ENCODE measurements around the gene RANBP1.

The RANBP1 gene

DNA sequence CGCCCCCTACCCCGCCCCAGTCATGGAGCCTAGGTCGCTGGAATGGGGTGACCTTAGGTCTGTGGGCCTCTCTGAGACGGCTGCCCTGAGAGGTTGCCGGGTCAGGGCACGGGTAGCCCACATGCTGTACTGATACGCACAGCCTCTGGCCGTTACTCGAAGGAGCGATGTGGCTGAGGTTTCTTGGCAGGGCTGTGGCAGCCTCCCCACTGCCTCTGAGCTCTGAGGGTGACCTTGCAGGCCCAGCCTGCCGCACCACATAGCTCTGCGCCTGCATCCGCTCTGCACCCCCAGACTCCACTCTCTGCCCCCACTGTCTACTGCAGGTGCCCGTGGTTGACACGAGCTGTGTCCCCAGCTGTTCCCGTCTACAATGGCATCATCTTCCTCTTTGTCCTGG is 23.0 kb downstream of the RANBP1 start:
- no peak for DNase-seq

DNA sequence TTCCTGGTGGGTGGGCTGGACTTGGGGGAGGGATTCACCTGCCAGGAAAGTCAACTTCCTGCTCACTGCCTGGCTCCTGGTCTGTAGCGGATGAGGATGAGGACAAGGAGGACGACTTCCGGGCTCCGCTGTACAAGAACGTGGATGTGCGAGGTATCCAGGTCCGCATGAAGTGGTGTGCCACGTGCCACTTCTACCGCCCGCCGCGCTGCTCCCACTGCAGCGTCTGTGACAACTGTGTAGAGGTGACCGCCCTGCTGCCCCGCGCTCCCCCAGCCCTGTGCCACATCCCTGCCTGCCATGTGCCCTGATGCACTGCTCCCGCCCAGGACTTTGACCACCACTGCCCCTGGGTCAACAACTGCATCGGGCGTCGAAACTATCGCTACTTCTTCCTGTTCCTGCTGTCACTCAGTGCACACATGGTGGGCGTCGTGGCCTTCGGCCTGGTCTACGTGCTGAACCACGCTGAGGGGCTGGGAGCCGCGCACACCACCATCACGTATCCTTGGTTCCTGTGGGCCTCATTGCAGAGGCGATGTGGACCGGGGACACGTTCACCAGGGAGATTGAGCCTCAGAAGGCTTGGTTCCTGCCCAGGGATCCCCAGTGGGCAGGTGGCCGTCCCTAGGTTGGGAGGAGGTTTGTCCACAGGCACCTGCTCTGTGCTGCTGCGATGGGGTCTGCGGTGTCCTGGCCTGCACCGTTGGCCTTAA is 23.6 kb downstream of the RANBP1 start:
- DNase-seq: no peak

DNA sequence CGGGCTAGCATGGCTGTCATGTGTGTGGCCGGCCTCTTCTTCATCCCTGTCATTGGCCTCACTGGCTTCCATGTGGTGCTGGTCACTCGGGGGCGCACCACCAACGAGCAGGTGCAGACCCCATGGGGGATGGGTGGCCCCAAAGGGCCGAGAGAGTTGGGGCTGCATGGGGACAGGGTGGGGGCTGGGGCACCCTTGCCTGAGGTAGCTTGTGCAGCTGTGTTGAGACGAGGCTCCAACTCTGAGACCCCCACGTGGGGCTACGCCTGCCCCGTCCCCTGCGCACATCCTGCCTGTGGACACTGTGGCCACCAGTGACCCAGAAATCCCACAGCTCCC is 24.2 kb downstream of the RANBP1 start:
- no peak for DNase-seq

DNA sequence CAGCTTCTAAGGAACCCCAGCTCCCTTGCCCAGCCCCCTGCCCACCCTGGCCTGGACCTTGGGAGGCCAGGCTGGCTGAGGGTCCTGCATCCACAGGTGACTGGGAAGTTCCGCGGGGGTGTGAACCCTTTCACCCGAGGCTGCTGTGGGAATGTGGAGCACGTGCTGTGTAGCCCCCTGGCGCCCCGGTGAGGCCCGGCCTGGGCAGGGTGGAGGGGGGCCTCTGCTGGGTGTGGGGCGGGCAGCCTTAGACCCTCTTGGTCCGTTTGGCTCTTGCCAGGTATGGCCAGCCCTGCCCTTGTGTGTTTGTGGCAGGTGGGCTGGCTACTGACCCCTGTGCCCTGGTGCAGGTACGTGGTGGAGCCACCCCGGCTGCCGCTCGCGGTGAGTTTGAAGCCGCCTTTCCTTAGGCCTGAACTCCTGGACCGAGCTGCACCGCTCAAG is 24.6 kb downstream of the RANBP1 start:
- no peak for DNase-seq

DNA sequence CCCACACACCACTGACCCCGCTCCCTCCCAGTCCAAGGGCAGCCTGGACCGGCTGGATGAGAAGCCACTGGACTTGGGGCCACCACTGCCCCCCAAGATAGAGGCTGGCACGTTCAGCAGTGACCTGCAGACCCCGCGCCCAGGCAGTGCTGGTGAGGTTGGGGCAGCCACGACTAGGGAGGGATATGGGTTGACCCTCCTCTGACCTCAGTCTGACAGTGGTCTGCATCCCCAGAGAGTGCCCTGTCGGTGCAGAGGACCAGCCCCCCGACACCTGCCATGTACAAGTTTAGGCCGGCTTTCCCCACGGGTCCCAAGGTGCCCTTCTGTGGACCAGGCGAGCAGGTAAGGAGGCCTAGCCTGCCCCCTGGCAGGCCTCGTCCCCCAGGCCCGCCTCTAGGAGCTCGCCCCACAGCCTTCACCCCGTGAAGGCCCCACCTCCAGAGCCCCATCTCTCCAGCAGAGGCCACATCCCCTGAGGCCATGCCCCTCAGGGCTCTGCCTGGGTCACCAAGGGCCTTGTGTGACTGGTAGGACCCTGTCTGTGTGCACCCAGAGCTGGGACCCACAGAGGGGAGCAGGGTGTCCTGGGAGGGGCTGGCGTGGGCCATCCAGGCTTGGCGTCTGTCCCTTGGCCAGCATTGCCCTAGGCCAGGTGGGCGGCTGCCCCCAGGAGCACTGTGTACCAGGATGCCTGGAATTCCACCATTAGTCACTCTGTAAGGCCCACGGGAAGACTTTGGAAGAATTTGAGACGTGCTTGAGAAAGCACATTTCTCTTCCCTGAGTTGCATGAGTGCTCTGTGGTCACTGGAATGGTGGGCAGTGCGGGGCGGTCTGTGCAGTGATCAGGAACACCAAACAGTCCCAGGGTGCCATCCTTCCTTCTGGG is 25.5 kb downstream of the RANBP1 start:
- no peak for DNase-seq

DNA sequence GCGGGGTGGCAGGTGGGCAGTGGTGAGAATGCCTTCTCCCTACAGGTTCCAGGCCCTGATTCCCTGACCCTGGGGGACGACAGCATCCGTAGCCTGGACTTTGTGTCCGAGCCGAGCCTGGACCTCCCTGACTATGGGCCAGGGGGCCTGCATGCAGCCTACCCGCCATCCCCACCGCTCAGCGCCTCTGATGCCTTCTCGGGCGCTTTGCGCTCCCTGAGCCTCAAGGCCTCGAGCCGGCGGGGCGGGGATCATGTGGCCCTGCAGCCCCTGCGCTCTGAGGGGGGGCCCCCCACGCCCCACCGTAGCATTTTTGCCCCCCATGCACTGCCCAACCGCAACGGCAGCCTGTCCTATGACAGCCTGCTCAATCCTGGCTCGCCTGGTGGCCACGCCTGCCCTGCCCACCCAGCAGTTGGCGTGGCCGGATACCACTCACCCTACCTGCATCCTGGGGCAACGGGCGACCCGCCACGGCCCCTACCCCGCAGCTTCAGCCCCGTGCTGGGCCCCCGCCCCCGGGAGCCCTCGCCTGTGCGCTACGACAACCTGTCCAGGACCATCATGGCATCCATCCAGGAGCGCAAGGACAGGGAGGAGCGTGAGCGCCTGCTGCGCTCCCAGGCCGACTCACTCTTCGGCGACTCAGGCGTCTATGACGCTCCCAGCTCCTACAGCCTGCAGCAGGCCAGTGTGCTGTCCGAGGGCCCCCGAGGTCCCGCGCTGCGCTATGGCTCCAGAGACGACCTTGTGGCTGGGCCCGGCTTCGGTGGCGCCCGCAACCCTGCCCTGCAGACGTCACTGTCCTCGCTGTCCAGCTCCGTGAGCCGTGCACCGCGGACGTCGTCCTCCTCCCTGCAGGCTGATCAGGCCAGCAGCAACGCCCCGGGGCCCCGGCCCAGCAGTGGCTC is 27.1 kb downstream of the RANBP1 start:
- DNase-seq: no peak

DNA sequence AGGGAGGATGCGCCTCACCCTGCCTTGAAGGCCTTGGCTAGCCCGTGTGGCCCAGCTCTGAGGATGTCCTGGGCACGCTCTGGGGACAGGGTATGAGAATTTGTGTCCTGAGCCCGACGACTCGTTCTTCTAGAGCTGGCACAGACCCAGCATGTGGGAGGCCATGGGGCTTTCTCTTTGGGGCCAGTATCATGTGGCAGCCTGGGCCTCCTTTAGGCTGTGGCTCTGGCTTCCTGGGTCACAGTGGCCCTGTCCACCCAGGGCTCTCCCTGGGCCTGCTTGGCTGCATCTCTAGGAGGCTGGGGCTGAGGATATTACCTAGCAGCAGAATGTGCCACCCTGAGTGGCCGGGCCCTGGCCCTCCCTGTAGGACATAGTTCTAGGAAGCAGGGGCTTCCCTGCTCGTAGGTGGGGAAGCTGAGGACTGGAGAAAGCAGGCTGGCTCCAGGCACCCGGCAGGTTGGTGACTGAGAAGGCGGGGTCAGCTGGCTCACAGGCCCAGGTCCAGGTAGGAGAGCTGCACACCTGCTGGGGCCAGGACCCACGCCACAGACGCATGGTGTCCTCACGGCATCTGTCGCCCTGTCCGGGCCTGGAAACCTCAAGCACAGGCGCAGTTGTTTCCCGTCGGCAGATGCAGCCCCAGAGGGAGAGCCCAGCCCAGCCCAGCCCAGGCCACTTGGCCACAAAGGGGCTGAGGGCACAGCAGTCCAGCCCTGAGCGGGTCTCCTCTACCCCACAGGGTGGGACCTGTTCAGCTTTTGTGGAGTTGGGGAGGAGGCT is 28.2 kb downstream of the RANBP1 start:
- no peak for DNase-seq

DNA sequence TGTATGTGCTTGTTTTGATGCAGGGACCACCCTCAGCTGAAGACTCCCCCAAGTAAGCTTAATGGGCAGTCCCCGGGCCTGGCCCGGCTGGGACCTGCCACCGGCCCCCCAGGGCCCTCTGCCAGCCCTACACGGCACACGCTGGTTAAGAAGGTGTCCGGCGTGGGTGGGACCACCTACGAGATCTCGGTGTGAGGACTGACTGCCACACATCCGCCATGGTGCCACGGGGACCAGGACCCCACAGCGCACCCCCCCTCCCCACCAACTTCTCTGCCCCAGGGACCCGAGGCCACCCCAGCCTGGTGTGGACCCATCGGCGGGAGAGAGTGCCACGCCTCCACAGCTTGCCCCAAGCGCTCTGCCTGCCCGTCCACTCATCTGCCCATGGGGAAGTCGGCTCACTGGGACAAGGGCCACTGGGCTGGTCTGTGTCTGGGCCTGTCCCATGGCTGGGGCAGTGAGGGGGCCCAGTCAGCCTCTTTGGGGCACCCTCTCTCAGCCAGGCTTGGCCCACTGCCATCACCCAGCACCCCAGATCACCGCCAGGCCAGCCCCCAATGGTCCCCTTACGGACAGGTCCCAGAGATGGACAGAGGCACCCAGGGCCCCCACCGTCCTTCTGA is 29.4 kb downstream of the RANBP1 start:
- DNase-seq: no peak

DNA sequence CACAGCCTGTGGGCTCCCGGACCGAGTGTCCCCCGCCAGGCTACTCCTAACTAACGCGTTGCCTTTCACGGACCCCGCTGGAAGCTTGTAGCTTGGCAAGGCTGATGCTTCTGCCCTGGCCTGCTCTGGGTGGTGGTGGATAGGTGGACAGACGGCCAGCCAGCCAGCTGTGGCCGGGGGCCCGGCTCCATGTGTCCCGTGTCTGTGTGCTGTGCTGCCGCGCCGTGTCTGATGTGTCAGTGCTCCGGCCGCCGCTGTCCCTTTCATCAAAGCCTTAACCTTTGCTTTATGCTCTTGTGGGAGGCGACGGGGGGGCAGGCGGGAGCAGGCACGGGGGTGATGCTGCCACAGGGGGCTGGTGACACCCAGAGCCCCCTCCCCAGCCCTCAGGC is 29.9 kb downstream of the RANBP1 start:
- DNase-seq: no peak

DNA sequence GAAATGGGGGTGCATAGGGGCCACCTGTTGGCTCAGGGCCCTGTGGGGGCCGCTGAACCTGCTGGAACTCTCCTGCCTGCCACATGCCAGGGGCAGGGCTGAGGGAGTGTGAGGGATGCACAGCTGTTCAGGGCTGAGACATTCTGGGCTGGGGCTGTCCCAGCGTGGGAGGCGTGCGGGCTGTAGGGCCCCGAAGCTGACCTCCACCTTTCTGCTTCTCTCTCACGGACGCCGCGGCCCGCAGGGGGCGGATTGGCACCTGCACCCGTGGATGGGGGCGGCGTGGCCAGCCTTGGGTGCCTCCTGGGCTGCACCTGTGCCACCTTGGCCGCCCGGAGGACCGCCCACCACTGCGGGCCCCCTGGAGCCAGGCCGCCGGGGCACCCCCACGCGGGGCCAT is 30.9 kb downstream of the RANBP1 start:
- DNase-seq: no peak

DNA sequence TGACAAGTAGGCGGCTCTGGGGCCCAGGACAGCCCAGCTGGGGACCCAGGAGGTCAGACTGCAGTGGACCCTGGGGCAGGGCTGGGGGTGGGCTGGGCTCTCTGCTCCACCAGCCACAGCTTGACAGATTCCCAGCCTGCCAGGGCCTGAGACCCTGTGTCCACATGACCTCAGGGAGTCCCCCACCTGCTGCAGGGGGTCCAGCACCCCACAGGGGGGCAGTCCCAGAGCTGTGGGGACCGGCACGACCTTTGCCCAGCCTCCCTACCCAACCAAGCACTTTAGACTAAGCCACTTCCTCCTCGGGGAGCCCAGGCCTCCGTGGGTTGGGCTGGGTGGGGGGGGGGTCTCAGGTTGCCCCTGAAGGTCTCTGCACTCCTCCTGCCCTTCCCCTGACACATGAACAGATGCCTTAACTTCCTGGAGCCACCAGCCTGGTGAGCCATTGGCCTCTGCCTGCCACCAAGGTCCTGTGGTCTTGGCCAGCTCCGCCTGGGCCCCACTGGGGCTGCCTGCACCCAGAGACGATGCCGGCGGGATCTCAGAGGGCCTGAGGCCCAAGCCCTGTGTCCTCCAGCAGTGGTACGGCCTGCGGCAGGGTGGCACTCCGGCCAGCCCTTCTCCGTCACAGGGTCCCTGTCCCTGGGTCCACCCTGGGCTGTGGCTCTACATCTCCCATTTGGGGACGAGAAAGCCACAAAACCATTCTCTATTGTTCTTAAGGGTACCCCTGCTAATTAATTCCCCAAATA is 31.5 kb downstream of the RANBP1 start:
- DNase-seq: no peak

DNA sequence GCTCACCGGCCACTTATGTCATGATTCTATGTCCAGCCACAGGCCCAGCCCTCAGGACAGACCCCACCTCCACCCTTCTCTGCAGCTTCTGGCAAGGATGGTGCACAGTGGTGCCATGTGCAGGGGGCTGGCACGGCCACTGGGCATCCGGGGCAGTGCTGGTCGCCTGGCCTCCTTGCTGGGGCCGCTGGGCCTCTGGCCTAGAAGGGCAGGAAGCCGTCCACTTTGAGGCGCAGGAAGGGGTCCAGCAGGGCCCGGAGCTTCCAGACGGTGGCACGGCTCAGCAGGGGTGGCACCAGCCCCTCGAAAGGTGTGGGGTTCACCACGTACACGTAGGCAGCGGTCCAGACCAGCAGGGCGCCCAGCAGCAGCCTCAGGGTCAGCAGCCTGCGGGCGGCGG is 32.5 kb downstream of the RANBP1 start:
- no peak for DNase-seq

DNA sequence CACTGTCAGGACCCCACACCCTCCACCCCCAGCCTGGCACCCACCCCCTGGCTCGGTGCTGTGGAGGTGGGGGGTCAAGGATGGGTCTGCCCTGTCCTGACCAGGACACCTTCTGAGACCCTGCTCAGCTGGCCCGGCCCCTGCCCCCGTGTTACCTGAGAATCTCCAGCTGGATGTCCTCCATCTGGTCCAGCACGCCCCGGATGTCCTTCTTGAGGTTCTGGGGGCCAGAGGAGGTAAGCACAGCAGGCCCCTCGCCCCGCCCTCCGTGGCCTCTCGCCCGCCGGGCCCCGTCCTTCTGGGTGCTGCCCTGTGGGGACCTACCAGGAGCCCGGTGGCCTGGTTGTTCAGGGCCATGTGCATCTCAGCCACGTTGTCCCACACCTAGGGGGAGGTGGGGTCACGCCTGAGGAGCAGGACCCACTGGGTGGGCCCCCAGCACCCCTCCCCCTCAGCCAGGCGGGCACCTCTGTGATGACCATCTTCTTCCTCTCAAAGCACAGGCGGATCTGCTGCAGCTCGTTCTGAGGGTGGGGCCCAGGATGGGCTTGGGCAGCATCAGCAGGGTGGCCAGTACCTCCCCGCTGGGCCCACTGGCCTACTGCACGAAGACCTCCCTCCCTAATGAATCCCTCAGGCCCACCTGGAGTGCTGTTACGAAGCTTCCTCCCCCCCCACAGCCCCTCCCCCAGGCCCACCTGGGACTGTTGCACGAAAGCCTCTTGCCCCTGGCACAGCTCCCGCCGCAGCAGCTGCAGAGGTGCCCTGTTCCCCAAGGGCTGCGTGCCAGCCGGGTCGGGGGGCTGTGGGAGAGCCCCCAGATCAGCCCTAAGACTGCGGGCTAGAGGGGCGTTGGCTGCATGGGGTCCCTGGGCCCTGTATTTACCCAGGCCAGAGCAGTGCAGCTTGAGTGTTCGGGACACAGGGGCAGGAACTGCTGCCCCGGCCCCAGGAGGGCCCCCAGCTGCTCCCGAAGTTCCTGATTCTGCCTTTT is 33.6 kb downstream of the RANBP1 start:
- DNase-seq: no peak

DNA sequence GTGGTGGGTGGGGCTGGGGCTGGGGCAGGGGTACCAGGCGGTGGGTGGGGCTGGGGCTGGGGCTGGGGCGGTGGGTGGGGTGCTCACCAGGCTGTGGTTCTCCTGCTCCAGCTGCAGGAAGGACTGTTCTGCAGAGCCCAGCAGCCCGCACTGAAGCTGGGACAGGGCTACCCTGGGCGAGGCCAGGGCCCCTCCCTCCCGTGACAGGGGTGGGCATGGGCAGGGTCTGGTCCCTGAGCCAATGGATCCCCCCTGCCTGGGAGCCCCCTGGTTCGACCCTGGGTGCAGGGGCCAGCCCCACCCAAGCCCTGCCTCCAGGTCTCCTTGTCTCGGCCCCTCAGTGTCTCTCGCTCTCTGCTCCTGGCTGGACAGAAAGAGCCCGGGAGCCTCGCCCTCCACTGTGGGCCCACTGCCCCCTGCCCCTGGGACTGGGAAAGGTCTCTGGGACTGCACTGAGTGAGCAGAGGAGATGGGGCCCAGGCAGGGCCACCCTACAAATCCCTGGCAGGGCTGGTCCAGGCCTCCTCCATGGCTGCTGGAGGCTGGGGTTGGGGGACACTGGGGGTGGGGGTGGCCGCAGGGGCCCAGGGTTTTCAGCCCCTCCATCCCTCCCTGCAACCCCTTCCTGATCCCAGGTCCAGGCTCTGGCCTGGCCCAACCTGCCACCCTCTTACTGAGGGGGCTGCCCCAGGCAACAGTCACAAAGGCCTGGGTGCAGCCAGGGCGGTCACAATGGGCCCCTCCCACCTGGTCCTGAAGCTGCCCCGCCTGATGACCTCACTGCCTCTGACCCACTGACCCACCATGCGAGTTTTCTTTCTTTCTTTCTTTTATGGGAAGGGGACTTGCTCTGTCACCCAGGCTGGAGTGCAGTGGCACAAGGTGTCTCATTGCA is 34.7 kb downstream of the RANBP1 start, which contains the start of gene CCDC188:
Gene CCDC188, minus strand, starts transcription at position 675 of the 895 bp plus-strand sequence. Its CDS starts 69 bp downstream, at position 606.
- DNase-seq: no peak

DNA sequence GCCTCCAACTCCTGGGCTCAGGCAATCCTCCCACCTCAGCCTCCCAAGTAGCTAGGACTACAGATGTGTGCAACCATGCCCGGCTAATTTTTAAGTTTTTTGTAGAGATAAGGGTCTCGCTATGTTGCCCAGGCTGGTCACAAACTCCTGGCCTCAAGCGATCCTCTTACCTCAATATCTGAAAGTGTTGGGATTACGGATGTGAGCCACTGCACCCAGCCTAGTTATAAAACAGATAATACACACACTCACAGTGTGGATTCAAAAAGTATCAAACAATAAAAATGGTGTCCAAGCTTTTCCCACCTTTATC is 35.3 kb downstream of the RANBP1 start:
- DNase-seq: no peak

DNA sequence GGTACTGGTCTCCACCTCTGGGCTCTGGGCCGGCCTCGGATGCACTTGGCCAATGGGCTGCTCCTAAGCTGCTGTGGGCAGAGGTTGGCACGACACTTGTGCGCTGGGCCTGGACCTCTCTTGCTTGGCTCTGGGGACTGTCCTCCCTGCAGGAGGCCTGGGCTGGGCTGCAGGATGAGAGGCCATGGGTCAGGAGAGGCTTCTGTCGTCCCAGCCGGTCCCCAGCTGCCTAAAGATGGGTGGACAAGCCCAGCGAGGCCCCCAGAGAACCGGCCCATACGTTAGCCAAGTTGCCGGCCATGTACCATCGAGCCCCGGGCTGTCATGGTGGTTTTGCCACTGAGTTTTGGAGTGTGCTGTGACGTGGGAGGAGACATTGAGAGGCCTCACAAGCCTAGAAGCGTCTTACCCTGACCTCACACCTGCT is 36.6 kb downstream of the RANBP1 start:
- no peak for DNase-seq

DNA sequence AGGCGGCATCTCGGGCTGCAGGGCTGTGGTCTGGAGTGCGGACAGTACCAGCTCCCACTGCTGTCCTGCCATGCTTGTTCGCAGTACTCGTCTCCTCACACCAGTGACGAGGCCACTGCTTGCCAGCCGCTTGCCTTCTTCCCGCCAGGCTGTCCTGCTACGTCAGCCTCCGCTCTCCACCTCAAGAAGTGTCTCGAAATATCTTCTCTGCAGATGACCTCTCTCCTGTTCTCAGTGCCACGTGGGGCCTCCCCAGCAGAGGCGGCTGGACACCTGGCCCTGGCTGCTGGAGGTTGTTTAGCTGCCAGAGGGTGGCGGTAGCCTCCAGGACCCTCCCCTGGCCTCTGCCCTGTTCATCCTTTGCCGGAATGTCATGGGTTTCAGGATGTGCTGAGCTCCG is 38.0 kb downstream of the RANBP1 start:
- no peak for DNase-seq

DNA sequence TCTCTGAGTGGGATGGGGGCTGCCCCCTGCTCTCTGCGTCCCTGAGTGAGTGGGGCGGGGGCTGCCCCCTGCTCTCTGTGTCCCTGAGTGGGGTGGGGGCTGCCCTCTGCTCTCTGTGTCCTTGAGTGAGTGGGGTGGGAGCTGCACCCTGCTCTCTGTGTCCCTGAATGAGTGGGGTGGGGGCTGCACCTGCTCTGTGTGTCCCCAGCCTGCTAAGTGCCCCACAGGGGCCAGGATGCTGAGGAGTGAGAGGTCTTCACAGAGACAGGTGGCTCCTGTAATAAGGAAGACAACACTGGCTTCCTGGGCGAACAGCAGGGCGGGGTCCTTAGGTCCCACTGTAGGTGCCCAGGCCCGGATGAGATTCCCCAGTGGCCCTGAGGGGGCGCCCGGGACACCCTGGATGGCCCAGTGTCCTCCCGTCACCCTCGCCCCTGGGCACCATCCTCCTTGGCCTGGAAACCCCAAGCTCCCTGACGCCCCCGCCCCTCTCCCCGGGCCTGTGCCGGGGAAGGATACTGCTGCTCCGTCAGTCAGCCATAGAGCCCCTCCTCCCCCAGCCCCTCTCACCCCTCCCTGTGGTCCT is 38.8 kb downstream of the RANBP1 start:
- DNase-seq: no peak

All from T-helper 9 cell (primary cell).